Measurements from ENCODE around the gene SCN4B. TPM values are rescaled to one million over a fixed set of nuclear protein-coding genes. Genes with fewer than 3 reads are reported as not detected.

SCN4B gene
- total RNA-seq = under 0.01 and 0.11 TPM in 2 replicates

DNA sequence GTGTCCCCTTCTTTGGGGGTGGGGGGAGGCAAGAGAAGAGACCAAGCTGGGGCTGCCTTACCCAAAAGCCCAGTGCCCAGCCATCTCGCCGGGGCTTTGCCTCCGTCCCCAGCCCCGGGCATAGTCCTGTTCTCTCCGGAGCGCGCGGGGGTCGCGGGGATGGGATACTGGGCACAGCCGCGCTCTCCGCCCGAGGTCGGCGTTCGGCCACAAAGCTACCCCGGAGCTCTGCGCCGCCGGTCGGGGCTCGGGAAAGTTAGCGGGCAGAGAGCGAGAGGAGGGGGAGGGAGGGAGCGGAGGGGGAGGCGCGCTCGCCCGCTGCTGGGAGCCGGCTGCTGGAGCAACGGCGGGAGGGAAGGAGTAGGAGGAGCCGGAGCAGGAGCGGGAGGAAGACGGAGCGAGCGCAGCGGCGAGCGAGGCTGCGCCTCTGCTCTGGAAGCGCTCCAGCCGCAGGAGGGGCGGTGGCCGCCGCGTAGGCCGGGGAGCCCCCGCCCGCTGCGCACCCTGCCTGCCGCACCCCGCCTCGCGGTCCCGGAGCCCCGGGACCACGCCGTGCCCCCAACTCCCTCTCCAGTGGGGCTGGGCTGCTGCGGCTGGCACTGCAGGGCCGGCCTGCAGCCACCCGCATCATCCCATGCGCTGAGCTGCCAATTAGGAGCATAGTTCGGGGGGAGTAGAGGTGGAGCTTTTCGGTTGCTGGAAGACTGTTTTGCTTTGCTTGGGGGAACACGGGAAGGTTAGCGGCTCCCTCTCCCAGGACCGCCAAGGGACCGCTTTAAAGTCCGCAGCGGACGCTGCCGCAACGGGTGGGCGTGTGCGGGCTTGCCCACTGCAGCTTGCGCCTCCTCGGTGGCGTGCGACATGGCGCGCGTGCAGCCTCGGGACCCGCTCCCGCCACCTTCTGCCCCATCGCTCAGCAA is at the start of gene SCN4B:
Gene SCN4B, minus strand, starts transcription at position 272 of the 920 bp plus-strand sequence. Its CDS starts 150 bp downstream, at position 122.

DNA sequence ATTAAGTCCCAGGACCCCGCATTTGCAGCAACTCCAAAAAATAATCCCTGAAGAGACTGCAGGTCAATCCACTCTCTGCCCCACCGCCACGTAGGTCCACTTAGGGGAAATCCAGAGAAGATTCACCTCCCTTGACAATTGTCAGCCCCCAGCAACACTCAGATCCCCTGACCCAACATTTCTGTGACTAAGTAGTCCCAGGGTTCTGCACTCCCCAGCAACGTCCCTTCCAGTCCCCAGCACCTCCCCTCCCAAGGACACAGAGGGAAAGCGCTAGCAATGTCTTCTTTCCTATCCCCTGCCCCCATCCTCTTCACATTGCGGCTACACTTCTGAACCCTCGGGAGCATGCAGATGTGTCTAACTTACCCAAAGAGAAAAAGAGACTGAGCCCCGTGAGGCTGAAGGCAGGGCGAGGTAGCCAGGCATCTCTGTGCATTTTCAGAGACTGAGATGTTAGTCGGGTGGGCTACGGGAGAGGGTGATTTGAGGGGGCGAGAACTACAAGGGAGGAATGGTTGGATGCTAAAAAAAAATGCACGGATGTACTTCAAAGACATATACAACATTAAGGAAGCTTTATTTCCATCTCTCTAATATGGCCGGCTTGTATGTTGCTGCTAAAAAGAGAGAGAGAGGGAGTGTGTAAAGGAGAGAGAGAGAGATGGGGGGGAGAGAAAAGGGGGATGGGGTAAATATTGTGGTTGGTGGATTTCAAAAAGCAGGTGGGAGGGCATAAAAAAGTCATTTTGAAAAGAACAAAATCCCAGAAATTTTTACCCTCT is 23.6 kb upstream of the SCN4B start, which contains the start of gene SCN2B:
Gene SCN2B, minus strand, starts transcription at position 647 of the 785 bp plus-strand sequence. Its CDS starts 208 bp downstream, at position 439.

DNA sequence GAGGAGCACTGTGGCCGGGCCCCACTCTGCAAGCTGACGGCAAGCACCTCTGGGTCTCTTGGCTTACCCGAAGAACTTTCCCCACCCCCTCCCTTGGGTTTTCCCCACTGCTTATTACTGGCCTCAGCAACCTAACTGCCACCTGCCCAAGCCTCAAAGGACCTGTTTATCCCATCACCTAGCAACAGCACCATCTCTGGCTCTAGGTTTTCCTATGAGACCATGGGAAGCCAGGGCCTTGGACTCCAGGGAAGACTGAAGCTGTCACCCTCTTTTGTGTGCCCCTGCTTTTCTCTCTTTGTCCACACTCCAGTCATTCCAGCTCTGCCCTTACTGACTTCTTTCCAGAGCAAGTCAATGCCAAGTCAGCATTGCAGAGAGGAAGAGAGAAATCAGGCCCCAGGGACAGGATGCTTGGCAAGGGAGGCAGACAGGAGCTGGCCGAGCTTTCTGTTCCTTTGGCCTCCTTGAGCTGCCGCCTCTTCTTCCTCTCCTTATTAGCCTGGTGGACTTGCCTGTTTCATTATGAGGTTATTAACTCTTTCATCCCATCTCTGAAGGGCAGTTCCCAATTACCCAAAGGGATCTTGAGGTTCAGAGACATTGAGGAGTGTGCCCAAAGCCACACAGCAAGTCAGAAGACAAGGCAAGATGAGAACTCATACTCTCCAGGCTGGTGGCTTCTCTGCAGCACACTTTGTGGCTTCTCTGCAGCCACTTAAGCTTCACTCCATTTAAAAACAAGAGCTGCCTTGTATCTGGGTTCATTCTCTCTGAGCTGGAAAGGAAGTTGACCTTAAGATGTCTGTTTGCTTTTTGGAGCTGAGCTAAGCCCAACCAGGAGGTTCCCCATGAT is 65.5 kb downstream of the SCN4B start, which contains the start of gene SMIM35:
Gene SMIM35, minus strand, starts transcription at position 51 of the 856 bp plus-strand sequence. CDS start 206 bp downstream, outside the sequence.

Other genes starting within 250 kb of the SCN4B start
- not detected in 2 replicates for gene TMPRSS13, start 223.4 kb downstream of the SCN4B start, total RNA-seq
- gene IL10RA, start 166.4 kb downstream of the SCN4B start, total RNA-seq = not detected in 2 replicates
- gene TMPRSS4, start 75.7 kb downstream of the SCN4B start, total RNA-seq = not detected in 2 replicates
- not detected in 2 replicates for gene SMIM35, start 65.9 kb downstream of the SCN4B start, total RNA-seq
- not detected in 2 replicates for gene SCN2B, start 23.8 kb upstream of the SCN4B start, total RNA-seq
- 0.11 and 0.17 TPM in 2 replicates for gene JAML, start 72.2 kb upstream of the SCN4B start, total RNA-seq
- 1.2 and 2.1 TPM in 2 replicates for gene MPZL3, start 99.5 kb upstream of the SCN4B start, total RNA-seq
- gene MPZL2, start 111.5 kb upstream of the SCN4B start, total RNA-seq = 0.95 and 2.9 TPM in 2 replicates
- gene CD3E, start 151.9 kb upstream of the SCN4B start, total RNA-seq = not detected in 2 replicates
- gene CD3D, start 189.9 kb upstream of the SCN4B start, total RNA-seq = not detected in 2 replicates
- gene CD3G, start 191.5 kb upstream of the SCN4B start, total RNA-seq = not detected in 2 replicates
- gene UBE4A, start 206.8 kb upstream of the SCN4B start, total RNA-seq = 22.2 and 27.6 TPM in 2 replicates
- 90.3 and 117 TPM in 2 replicates for gene ATP5MG, start 248.8 kb upstream of the SCN4B start, total RNA-seq

Data from dermis lymphatic vessel endothelial cell (primary cell).